Astrocyte of the cerebellum (primary cell): Measurements from ENCODE around the gene AFF3.

ENCODE experiments used
- DNase-seq: peaks from one replicate; pipeline ENCODE4 v3.0.0-alpha.2; 2011; ENCODE audit warnings: low read depth
- H3K4me3 ChIP-seq: 2 replicates; pipeline ENCODE4 v1.5.1; 2011; ENCODE audit warnings: mild to moderate bottlenecking, low read depth, low read length, moderate library complexity
- in situ Hi-C: cut with HindIII; loops from 2 replicates; pipeline ENCODE4 v1.10.0; 2017; ENCODE audit warnings: low sequenced_read_pairs
- TF ChIP-seq, protein P1 (sequence below): IDR thresholded peaks from 2 replicates; pipeline ENCODE4 v1.5.1; 2012; ENCODE audit warnings: low read length, low read depth, moderate library complexity, mild to moderate bottlenecking; ENCODE audit errors: missing control alignments

The AFF3 gene

GRCh38 chr2:99832926-99833325 lies 309.5 kb downstream of the AFF3 start:
- TF ChIP-seq, protein P1, sequence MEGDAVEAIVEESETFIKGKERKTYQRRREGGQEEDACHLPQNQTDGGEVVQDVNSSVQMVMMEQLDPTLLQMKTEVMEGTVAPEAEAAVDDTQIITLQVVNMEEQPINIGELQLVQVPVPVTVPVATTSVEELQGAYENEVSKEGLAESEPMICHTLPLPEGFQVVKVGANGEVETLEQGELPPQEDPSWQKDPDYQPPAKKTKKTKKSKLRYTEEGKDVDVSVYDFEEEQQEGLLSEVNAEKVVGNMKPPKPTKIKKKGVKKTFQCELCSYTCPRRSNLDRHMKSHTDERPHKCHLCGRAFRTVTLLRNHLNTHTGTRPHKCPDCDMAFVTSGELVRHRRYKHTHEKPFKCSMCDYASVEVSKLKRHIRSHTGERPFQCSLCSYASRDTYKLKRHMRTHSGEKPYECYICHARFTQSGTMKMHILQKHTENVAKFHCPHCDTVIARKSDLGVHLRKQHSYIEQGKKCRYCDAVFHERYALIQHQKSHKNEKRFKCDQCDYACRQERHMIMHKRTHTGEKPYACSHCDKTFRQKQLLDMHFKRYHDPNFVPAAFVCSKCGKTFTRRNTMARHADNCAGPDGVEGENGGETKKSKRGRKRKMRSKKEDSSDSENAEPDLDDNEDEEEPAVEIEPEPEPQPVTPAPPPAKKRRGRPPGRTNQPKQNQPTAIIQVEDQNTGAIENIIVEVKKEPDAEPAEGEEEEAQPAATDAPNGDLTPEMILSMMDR, result no peak

DNA sequence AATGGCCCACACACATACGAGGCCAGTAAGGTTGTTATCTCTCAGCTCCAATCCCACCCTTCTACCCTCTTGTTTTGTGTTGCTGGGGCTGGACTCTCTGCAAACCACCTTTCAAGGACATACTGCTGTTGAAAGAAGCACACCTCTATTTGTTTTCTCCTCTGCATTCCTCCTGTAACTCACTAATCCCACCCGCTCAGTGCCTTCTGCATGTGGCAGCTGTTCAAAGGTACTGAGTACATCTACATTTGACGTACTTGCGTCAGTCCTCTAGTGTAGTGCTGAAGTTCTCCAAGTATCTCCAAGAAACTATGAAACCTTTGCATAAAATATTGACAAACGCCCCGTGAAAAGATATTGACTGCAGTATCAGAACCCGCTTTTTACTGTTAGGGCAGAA lies 310.6 kb downstream of the AFF3 start:
- in situ Hi-C loops, result no loop called here
- H3K4me3 ChIP-seq, result no peak overlapping the region
- TF ChIP-seq, protein P1, result no peak
- no peak for DNase-seq

More at GRCh38 chr2:99832926-99833325, 309.5 kb downstream of the AFF3 start:
- in situ Hi-C loops, result no loop called here
- no peak overlapping the region for H3K4me3 ChIP-seq
- no peak for DNase-seq

DNA sequence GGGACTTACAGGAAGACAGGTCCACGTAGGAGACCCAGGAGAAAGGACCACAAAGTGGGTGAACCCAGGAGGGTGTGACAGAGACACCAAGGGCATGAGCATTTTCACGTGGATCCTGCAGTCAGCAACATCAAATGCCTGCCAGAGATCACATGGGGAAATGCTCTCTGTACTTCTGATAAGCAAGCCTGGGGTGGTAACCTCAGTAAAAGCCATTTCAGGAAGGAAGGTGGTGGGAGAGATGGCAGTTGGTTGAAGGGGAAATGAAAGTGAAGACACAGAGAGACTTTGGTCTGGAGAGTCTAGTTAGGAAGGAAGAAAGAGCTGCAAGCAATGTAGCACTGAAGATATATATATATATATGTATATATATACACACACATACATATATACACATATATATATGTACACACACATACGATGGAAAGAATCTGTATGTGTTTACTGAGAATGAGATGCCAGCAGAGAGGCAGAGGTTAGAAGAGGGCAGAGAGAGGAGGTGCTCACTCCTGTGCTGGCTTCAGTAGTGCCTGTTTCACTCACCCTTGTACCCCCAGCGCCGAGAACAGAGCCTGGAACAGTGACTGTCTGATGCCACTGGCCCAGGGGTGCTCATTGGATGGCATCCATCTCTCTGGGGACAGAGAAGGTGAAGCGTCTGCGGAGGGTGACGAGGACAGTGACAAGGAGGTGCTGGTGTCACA lies 314.9 kb downstream of the AFF3 start:
- TF ChIP-seq, protein P1, result no peak
- in situ Hi-C loops, result no loop called here
- H3K4me3 ChIP-seq, result no peak overlapping the region
- DNase-seq, result no peak

DNA sequence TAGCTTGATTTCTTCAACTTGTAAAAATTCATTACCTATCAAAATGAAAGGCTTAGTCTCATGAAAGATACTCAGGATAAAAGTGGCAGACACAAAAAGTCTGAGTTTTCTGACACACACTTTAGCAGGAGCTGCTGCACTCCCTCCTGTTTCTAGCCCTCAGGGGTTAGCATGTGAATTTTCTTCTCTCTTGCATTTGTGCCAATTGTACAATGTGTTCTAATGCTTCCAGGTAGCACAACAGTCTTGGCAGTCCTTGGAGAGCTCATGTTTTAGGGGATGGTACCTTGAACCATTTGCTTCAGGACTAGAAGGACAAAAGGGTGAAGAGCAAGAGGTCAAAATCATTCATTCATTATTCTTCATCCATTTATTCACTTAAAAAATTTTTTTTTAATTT lies 316.8 kb downstream of the AFF3 start:
- in situ Hi-C loops, result no loop called here
- TF ChIP-seq, protein P1, result no peak
- no peak overlapping the region for H3K4me3 ChIP-seq
- no peak for DNase-seq

GRCh38 chr2:99824758-99825157 lies 317.6 kb downstream of the AFF3 start:
- in situ Hi-C loops, result no loop called here
- no peak overlapping the region for H3K4me3 ChIP-seq
- TF ChIP-seq, protein P1, result no peak
- no peak for DNase-seq

- in situ Hi-C loops, result no loop called here
Measured at GRCh38 chr2:99822474-99823207, 319.7 kb downstream of the AFF3 start.

More at GRCh38 chr2:99822474-99823207, 319.7 kb downstream of the AFF3 start:
- TF ChIP-seq, protein P1, result no peak
- peak overlapping the region; percentile 7 for H3K4me3 ChIP-seq
- DNase-seq, result no peak
